Psoas muscle (tissue), 8 donors: ENCODE data around the gene KLHL2. TPM values are rescaled to one million over a fixed set of nuclear protein-coding genes. Genes with fewer than 3 reads are reported as not detected.

Source experiments
- ATAC-seq, 4 donors: fragments of 200-7000 bp; cut with Tn5 transposase; one replicate each; pipeline ENCODE4 v1.9.1; 2020; ENCODE audit warnings: moderate library complexity in 3 of 4, mild to moderate bottlenecking in 2 of 4
- DNase-seq, 2 donors: peaks; one replicate each; pipeline ENCODE4 v3.0.0-alpha.2; 2020
- H3K27ac ChIP-seq: fragments of 200-600 bp; one replicate; pipeline ENCODE4 v1.8.0; 2022
- H3K27me3 ChIP-seq, 3 donors: fragments of 200-600 bp in 1 of 3; one replicate each; pipeline versions ENCODE4 v1.6.1 to v1.8.0; 2013 to 2022; ENCODE audit warnings: low read length in 2 of 3, mild to moderate bottlenecking in 2 of 3, moderate library complexity in 1 of 3; ENCODE audit not compliant: insufficient read depth in 3 of 3
- H3K36me3 ChIP-seq, 2 donors: fragments of 200-600 bp in 1 of 2; one replicate each; pipeline versions ENCODE4 v1.6.1 to v1.8.0; 2013 to 2022; ENCODE audit warnings: low read depth in 1 of 2, mild to moderate bottlenecking in 1 of 2, moderate library complexity in 1 of 2; ENCODE audit not compliant: insufficient read depth in 1 of 2
- H3K4me1 ChIP-seq: fragments of 200-600 bp; one replicate; pipeline ENCODE4 v1.8.0; 2022
- H3K4me3 ChIP-seq: fragments of 200-600 bp; one replicate; pipeline ENCODE4 v1.8.0; 2022; ENCODE audit warnings: mild to moderate bottlenecking
- H3K9me3 ChIP-seq: fragments of 200-600 bp; one replicate; pipeline ENCODE4 v1.8.0; 2022
- CTCF ChIP-seq: fragments of 200-600 bp; IDR thresholded peaks from one replicate; pipeline ENCODE4 v1.8.0; 2022; ENCODE audit warnings: antibody characterized with exemption
- WGBS, 3 donors: extraction: QIAGEN DNeasy Blood & Tissue Kit; methylation state at CpG; one replicate each; pipeline versions ENCODE4 v1.1.6 to v1.1.7; 2013; 5-methylcytosine and 5-hydroxymethylcytosine counted together
- intact Hi-C, 2 donors: fragments of 100-400 bp; cut with DNase I; formaldehyde crosslinking; loops; one replicate each; pipeline versions ENCODE4 v1.11.0 to v1.14.2; 2022
- polyA plus RNA-seq, 3 donors: library from polyadenylated mRNA; stranded (reverse); fragments of 200-250 nt; gene quantifications; one replicate each; pipeline ENCODE4 v1.2.3, GENCODE V29; 2013
- total RNA-seq, 4 donors: library from RNA; stranded (reverse); fragmentation: NEBNext Ultra II Directional in 2 of 4; extraction: Animal tissue kit (Norgen Biotek cat#: 25700) in 2 of 4; gene quantifications; one replicate each; pipeline versions ENCODE4 v1.2.1 to v1.2.4, GENCODE V29; 2021 to 2023
- donor health status: healthy with polysubstance abuse.
- donor health status: DM: no; HTN: no; CAD: no; lungs with moderate emphysema.
- donor health status: Bipolar disorder and iron deficiency.
- donor health status: healthy.
- donor health status: DM: yes; HTN: yes; CAD: no.
- donor health status: DM: no; HTN: no; CAD: no.
- donor health status: DM: no; HTN: no; CAD: no.
- donor health status: DM: yes; HTN: yes; CAD: no.

KLHL2 gene
- total and polyA plus RNA-seq, 7 donors: 3.1 to 7.8 (median 4.5) TPM

GRCh38 chr4:165324918-165325304, 117.5 kb downstream of the KLHL2 start:
- H3K4me1 ChIP-seq: peaks cover 10% of the 10 kb centered on the region
- TF ChIP-seq CTCF: no peak
- no peak for ATAC-seq
- intact Hi-C loops: loop anchor here (5.0 to 10.0 kb wide), 3 partner anchors 120 to 213 kb away; partner anchors contain the start of genes KLHL2 (in 1 of the 2) and TMEM192 (in 1 of the 2)
- H3K36me3 ChIP-seq: no peaks in the 10 kb centered on the region
- WGBS, 3 donors: 83 to 92% (median 85%) methylated on average over 3 of the region's 3 CpGs
- H3K4me3 ChIP-seq: no peak overlapping the region
- no peaks in the 10 kb centered on the region for H3K27me3 ChIP-seq
- H3K27ac ChIP-seq: no peak overlapping the region
- no peak for DNase-seq
- H3K9me3 ChIP-seq: no peaks in the 10 kb centered on the region

GRCh38 chr4:165325732-165326512, 118.6 kb downstream of the KLHL2 start:
- no peaks in the 10 kb centered on the region for H3K27me3 ChIP-seq
- H3K9me3 ChIP-seq: no peaks in the 10 kb centered on the region
- H3K4me3 ChIP-seq: peak overlapping the region; percentile 92
- ATAC-seq (no peak), DNase-seq (no peak)
- no peak for TF ChIP-seq CTCF
- 54 to 65% (median 57%) methylated on average over 8 of the region's 8 CpGs for WGBS, 3 donors
- no peak overlapping the region for H3K27ac ChIP-seq
- H3K36me3 ChIP-seq: no peaks in the 10 kb centered on the region
- intact Hi-C loops: loop anchor here (2.0 to 10.0 kb wide), 4 partner anchors 119 to 214 kb away; partner anchors contain the start of genes KLHL2 (in 2 of the 2) and TMEM192 (in 1 of the 2)
- peaks cover 10% of the 10 kb centered on the region for H3K4me1 ChIP-seq

- no peaks in the 10 kb centered on the region for H3K9me3 ChIP-seq
- intact Hi-C loops: loop anchor here (2.0 to 10.0 kb wide), 4 partner anchors 120 to 215 kb away; partner anchors contain the start of genes KLHL2 (in 2 of the 2) and TMEM192 (in 1 of the 2)
- DNase-seq (peak in 1 of 2 donors; percentile 15), ATAC-seq (peak in 2 of 4 donors; percentile 29 to 54)
- H3K27me3 ChIP-seq: no peaks in the 10 kb centered on the region
- H3K4me3 ChIP-seq: peak overlapping the region; percentile 92
- TF ChIP-seq CTCF: no peak
- 0 to 1% (median 0%) methylated on average over 14 of the region's 14 CpGs for WGBS, 3 donors
- H3K4me1 ChIP-seq: peaks cover 10% of the 10 kb centered on the region
- H3K27ac ChIP-seq: peak overlapping the region; percentile 62
- H3K36me3 ChIP-seq: no peaks in the 10 kb centered on the region
Observed at GRCh38 chr4:165326831-165327210, 119.5 kb downstream of the KLHL2 start.

GRCh38 chr4:165327211-165328100, 120.1 kb downstream of the KLHL2 start, which contains the start of gene MSMO1:
Gene MSMO1 (plus strand): TSS chr4:165327669. CDS start chr4:165333371, 5,702 bp downstream.
- peak within 1 kb of the TSS; percentile 62 for H3K27ac ChIP-seq
- 0 to 1% (median 0%) methylated on average over 64 to 76 of the region's 76 CpGs for WGBS, 3 donors
- DNase-seq (peak; percentile 99 to 100), ATAC-seq (peak; percentile 98 to 100 (median 99))
- H3K27me3 ChIP-seq: no peaks in the 10 kb centered on the region
- no peak for TF ChIP-seq CTCF
- intact Hi-C loops: loop anchor here (2.0 to 10.0 kb wide), 4 partner anchors 121 to 215 kb away; partner anchors contain the start of genes KLHL2 (in 2 of the 2) and TMEM192 (in 1 of the 2)
- peaks cover 10% of the 10 kb centered on the region for H3K4me1 ChIP-seq
- peak within 1 kb of the TSS; percentile 92 for H3K4me3 ChIP-seq
- no peaks in the 10 kb centered on the region for H3K9me3 ChIP-seq
- H3K36me3 ChIP-seq: no peaks in the 10 kb centered on the region
